ENCODE data around the gene GRN.
A peak's percentile ranks its signal among the peaks of the same experiment; 100 is the strongest.
"Not testable (repeated sequence)": the region's sequence is repeated elsewhere in the genome, so short reads cannot be mapped to it uniquely, and the experiment has no call there.

Gene GRN

GRCh38 chr17:44321246-44322120, 23.6 kb upstream of the GRN start:
- no peak for DNase-seq

- no peak for DNase-seq
These were observed 22.7 kb upstream of the GRN start for GRCh38 chr17:44322236-44322895.

- DNase-seq: no peak
These were observed 21.6 kb upstream of the GRN start for GRCh38 chr17:44323359-44324091.

GRCh38 chr17:44324092-44324570, 21.0 kb upstream of the GRN start:
- peak in 1 of 2 donors; percentile 20 for DNase-seq

DNA sequence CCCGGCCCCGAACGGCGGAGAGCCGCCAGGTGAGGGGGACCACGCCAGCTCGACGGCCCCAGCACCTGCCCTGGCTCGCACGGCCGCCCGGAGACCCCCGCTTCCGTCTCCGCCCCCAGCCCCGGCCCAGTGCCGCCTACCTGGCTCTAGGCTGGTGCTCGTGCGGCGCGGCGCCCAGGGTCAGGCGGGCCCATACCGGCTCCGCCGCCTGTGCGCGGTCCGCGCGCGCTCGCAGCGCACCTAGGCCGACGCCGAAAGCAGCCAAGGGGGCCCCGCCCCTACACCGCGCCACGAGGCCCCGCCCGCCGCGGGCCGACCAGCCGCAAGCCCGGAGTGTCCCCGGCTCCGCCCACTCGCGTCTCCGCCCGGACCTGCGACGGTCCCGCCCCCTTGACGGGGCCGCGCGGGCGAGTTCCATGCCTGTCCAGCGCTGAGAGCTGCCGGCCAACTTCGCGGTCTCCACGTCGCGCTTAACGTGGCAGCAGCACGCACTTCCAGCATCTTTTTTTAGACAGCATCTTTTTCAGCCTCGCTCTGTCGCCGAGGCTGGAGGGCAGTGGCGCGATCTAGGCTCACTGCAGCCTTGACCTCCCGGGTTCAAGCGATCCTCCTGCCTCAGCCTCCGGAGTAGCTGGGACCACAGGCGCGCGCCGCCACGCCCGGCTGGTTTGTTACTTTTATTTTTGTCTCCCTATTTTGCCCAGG, 20.4 kb upstream of the GRN start, which contains the start of gene SLC25A39:
Gene SLC25A39, minus strand, starts transcription at position 253 of the 705 bp plus-strand sequence. CDS start 1,261 bp downstream, outside the sequence.
- DNase-seq: peak; percentile 96 to 98

GRCh38 chr17:44326861-44327444, 18.1 kb upstream of the GRN start:
- DNase-seq: peak; percentile 94 to 95

GRCh38 chr17:44327715-44328449, 17.2 kb upstream of the GRN start:
- no peak for DNase-seq

DNA sequence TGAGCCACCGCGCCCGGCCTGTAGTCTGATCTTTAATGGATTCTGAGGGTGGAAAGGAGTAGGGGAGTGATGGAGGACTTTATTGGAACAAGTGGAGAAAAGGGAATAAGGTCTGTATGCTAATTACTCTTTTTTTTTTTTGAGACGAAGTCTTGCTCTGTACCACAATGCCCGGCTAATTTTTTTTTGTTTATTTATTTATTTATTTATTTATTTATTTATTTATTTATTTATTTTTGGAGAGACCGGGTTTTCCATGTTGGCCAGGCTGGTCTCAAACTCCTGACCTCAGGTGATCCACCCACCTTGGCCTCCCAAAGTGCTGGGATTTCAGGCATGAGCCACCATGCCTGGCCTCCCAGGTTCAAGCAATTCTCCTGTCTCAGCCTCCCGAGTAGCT, 15.6 kb upstream of the GRN start:
- not testable (repeated sequence) for DNase-seq

GRCh38 chr17:44330263-44330662, 14.8 kb upstream of the GRN start:
- DNase-seq: not testable (repeated sequence)

DNA sequence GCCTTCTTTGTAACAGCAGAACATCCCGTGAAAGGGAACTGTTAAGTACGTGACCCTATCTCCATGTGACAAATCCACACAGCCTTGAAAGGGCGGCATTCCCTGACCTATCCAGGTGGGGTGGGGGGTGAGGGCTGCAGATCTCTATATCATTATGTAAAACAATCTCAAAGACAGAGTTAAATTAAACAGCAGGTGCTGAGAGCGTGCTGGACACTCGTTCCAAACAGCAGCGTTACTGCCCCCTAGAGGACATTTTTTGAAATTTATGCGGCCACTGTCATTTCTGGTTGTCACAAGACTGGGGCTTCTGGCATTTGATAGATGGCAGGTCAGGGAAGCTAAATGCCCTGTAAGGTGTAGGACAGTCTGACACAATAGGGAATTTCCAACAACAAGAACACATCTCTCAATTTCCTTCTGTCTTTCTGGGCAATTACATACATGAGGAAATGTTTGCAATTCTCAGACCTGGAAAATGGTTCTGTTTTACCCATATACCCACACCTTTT, 13.8 kb upstream of the GRN start:
- DNase-seq: peak; percentile 90 to 95

DNA sequence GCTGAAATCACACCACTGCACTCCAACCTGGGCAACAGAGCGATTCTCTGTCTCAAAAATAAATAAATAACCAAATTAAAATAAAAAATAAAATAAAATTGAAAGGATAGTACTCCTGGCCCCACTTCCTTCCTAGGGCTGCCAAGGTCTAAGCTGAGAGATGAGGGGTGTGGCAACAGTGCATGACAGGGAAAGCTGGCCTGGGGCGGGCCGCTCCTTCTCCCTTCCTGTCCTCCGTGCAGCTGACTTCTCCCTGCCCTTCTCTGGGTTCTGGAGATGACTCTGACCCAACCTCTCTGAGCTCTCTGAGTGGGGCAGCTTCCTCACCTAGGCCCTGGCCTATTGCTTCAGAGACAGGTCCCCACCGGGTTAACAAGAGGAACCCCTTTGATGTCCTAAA, 11.7 kb upstream of the GRN start:
- peak; percentile 81 to 84 for DNase-seq

GRCh38 chr17:44334315-44334714, 10.8 kb upstream of the GRN start:
- DNase-seq: no peak

DNA sequence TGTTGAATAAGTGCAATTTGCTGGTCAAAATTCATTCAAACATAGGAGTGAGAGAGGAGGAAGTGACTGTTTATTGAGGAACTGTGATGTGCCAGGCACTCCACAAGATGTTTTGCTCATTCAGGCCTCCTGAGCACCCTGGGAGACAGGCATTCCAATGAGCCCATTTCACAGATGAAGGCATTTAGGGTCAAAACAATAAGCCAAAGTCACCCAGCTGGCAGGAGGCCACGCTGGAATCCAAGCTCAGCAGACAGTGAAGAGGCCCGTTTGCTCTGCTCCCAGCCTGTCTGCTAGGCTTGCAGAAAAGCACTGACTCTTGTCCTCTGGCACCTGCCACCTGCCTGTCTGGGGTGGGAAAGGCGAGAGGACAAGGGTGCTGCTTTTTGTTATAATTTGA, 10.4 kb upstream of the GRN start:
- DNase-seq: peak; percentile 59 to 68

DNA sequence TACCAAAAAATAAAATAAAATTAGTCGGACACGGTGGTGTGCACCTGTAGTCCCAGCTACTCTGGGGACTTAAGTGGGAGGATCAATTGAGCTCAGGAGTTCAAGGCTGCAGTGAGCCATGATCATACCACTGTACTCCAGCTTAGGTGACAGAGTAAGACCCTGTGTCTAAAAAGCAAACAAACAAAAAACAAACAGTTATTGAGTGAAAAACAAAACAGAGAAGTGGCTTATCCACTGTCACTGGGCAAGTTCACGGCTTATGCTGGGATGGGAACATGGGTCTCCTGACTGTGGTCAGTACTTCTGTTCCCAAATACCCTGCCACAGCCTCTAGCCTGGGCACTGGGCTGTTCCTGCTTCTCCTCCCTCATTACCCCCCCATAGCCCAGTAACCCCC, 9.5 kb upstream of the GRN start:
- peak; percentile 59 to 65 for DNase-seq

GRCh38 chr17:44335968-44336367, 9.1 kb upstream of the GRN start:
- DNase-seq: no peak

GRCh38 chr17:44338702-44339101, 6.4 kb upstream of the GRN start:
- DNase-seq: peak; percentile 78 to 91

GRCh38 chr17:44340553-44340952, 4.5 kb upstream of the GRN start:
- DNase-seq: not testable (repeated sequence)

- no peak for DNase-seq
These were observed 1.4 kb upstream of the GRN start for GRCh38 chr17:44343510-44344209.

GRCh38 chr17:44345454-44346026, 438 bp downstream of the GRN start:
- DNase-seq: peak; percentile 69 to 81

All from inflammatory macrophage (primary cell).